Hair follicular keratinocyte (primary cell): ENCODE results near the gene C17orf50. TPM values are rescaled to one million over a fixed set of nuclear protein-coding genes. Genes with fewer than 3 reads are reported as not detected.

Source experiments
- total RNA-seq: library from RNA; depleted of rRNA; stranded (reverse); fragments of >200 nt; gene quantifications from 2 replicates; pipeline ENCODE4 v1.2.3, GENCODE V29; 2015

The C17orf50 gene
- not detected in 2 replicates for total RNA-seq

GRCh38 chr17:35760587-35760986 is at the start of gene C17orf50:
Gene C17orf50 (plus strand): TSS chr17:35760887. CDS start chr17:35760942, 55 bp downstream.

DNA sequence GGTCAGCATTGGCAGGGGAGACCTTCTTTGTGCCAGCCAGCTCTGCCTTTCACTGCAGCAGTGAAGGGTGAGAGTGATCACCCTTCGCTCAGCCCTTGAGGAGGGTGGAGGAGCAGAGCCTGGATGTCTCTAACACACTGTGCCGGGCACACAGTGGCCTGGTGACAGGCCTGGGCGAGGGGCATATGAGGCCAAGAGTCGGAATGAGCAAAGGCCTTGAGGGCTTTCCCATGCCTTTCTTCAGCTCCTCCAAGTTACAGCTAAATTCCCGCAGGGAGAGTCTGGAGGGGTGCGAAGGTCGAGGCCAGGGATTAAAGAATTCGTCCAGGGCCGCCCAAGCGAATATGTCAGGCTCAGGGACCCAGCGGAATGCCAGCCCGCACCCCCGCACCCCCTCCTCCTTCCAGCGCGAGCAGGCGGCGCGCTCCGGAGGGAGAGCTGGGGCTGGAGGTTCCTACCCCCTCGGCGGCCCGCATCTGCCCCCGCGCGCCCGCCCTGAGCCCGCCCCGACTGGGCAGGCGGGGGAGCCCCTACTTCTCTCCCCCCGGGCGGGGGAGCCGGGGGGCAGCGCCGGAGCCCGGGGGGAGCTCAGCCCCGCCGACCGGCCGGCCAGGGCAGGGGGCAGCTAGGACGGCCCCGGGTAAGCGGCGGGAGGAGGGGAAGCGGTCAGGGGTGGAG is 29.3 kb upstream of the C17orf50 start, which contains the start of gene RASL10B:
RASL10B (plus strand) TSS at position 401 of the 678 bp plus-strand sequence. CDS start 3,546 bp downstream, outside the sequence.

GRCh38 chr17:35752945-35753764 is 7.5 kb upstream of the C17orf50 start, which contains the start of gene GAS2L2:
Gene GAS2L2 (minus strand): TSS chr17:35753239. CDS start chr17:35752850, 389 bp downstream.

DNA sequence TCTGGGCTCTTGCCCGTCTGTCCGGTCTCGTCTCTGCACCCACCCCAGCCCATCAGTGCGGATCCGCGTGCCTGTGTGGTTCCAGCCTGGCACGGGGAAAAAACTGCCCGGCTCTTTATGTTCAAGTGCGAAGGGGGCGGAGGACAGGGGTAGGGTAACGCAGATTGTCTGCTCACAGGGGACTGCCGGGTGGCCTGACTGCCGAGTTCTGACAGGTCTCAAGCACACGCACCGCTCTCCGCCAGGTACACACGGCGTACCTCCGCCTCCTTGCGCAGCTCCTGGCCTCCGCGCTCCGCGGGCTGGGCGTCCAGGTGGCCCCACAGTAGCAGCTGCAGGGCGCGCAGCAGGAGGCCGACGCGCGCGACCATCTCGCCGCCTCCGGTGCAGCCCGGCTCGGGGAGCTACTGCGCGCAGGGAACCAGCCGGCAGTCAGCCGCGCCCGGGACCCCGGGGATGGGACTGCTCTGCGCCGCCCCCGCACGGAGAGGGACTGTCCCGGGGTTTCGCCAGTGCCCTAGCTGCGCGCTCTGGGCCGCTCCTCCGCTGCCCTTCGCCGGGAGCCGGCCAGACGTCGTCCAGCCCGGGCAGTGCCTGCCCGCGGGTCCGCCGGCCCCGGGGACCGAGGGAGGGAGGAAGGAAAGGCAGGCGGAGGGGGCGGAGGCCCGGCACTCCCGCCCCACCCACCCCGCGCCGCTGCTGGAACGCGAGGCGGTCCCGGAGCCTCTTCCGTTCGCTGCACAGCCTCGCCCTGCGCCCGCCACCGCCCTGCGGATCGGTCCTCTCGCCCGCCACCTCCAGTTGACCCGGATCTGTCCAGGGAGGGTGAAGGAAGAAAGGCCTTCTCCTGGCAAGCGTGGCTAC is 34.6 kb downstream of the C17orf50 start, which contains the start of gene MMP28:
MMP28 (minus strand) TSS at position 635 of the 864 bp plus-strand sequence; CDS start at position 371, 264 bp downstream.

GRCh38 chr17:35808962-35809854 is 48.5 kb downstream of the C17orf50 start, which contains the start of gene TAF15:
Gene TAF15 (plus strand): TSS chr17:35809484. CDS start chr17:35809570, 86 bp downstream.

Other genes starting within 250 kb of the C17orf50 start
- gene SLFN12L, start 223.2 kb upstream of the C17orf50 start, total RNA-seq = 0.08 TPM in 1 of 2 replicates, not detected in the other
- not detected in 2 replicates for gene SLFN14, start 200.1 kb upstream of the C17orf50 start, total RNA-seq
- 2.5 and 4.2 TPM in 2 replicates for gene PEX12, start 182.3 kb upstream of the C17orf50 start, total RNA-seq
- 83.3 and 116 TPM in 2 replicates for gene AP2B1, start 173.6 kb upstream of the C17orf50 start, total RNA-seq
- gene RASL10B, start 29.2 kb upstream of the C17orf50 start, total RNA-seq = 0.11 TPM in 1 of 2 replicates, not detected in the other
- gene GAS2L2, start 7.6 kb upstream of the C17orf50 start, total RNA-seq = not detected in 2 replicates
- gene MMP28, start 34.8 kb downstream of the C17orf50 start, total RNA-seq = 42.0 and 61.6 TPM in 2 replicates
- gene TAF15, start 48.6 kb downstream of the C17orf50 start, total RNA-seq = 15.1 and 23.7 TPM in 2 replicates
- gene HEATR9, start 108.0 kb downstream of the C17orf50 start, total RNA-seq = not detected in 2 replicates
- gene CCL5, start 119.5 kb downstream of the C17orf50 start, total RNA-seq = 0.16 TPM in 1 of 2 replicates, not detected in the other
- 0.23 and 1.0 TPM in 2 replicates for gene RDM1, start 169.9 kb downstream of the C17orf50 start, total RNA-seq
- not detected in 2 replicates for gene LYZL6, start 182.8 kb downstream of the C17orf50 start, total RNA-seq
- not detected in 2 replicates for gene CCL16, start 220.6 kb downstream of the C17orf50 start, total RNA-seq
- gene CCL14, start 225.8 kb downstream of the C17orf50 start, total RNA-seq = not detected in 2 replicates
- not detected in 2 replicates for gene CCL15, start 240.7 kb downstream of the C17orf50 start, total RNA-seq